Activated CD4-positive, alpha-beta T cell treated with anti-CD3 and anti-CD28 coated beads, Interleukin-2, amount 10 ng/mL, durations not matched to agents 24 days and 14 days (primary cell): ENCODE data around the gene NELFB. TPM values are rescaled to one million over a fixed set of nuclear protein-coding genes. Genes with fewer than 3 reads are reported as not detected.

Experiments used
- DNase-seq: peaks from one replicate; pipeline ENCODE4 v3.0.0; 2022
- H3K27ac Mint-ChIP-seq: one replicate; pipeline ENCODE4 v1.8.0; 2022; ENCODE audit warnings: mild to moderate bottlenecking, mixed read lengths
- H3K27me3 Mint-ChIP-seq: one replicate; pipeline ENCODE4 v1.8.0; 2022; ENCODE audit warnings: mixed read lengths
- H3K36me3 Mint-ChIP-seq: one replicate; pipeline ENCODE4 v1.8.0; 2022; ENCODE audit warnings: low read depth, mild to moderate bottlenecking, mixed read lengths
- H3K4me1 Mint-ChIP-seq: one replicate; pipeline ENCODE4 v1.8.0; 2021; ENCODE audit warnings: mixed read lengths
- H3K4me3 Mint-ChIP-seq: one replicate; pipeline ENCODE4 v1.8.0; 2022; ENCODE audit warnings: mild to moderate bottlenecking, moderate library complexity, mixed read lengths
- H3K9me3 Mint-ChIP-seq: one replicate; pipeline ENCODE4 v1.8.0; 2021; ENCODE audit warnings: mixed read lengths
- intact Hi-C: fragments of 100-400 bp; cut with micrococcal nuclease; formaldehyde crosslinking; loops from one replicate; pipeline ENCODE4 v1.15.1; 2023
- total RNA-seq: library from RNA; stranded (reverse); gene quantifications from 2 replicates; pipeline ENCODE4 v1.2.3, GENCODE V29; 2022

The NELFB gene
- total RNA-seq, 1 donor from 2014 or later: 75.3 TPM

- H3K9me3 Mint-ChIP-seq: no peaks in the 10 kb centered on the region
- no peak overlapping the region for H3K4me3 Mint-ChIP-seq
- H3K27me3 Mint-ChIP-seq: peaks cover 2% of the 10 kb centered on the region
- peak; percentile 73 for DNase-seq
- H3K36me3 Mint-ChIP-seq: peaks cover 28% of the 10 kb centered on the region
- intact Hi-C loops: loop anchor here (5.0 kb wide), 1 partner anchor 42 kb away; the partner anchor contains the start of gene TPRN
- peaks cover 15% of the 10 kb centered on the region for H3K4me1 Mint-ChIP-seq
- H3K27ac Mint-ChIP-seq: peak overlapping the region; percentile 11
Observed at GRCh38 chr9:137243626-137244485, 11.3 kb upstream of the NELFB start.

- intact Hi-C loops: loop anchor here (5.0 kb wide), 1 partner anchor 42 kb away; the partner anchor contains the start of gene TPRN
- H3K27ac Mint-ChIP-seq: no peak overlapping the region
- DNase-seq: peak; percentile 69
- H3K4me3 Mint-ChIP-seq: no peak overlapping the region
- H3K9me3 Mint-ChIP-seq: no peaks in the 10 kb centered on the region
- H3K4me1 Mint-ChIP-seq: peaks cover 12% of the 10 kb centered on the region
- H3K36me3 Mint-ChIP-seq: peaks cover 26% of the 10 kb centered on the region
- peaks cover 2% of the 10 kb centered on the region for H3K27me3 Mint-ChIP-seq
Observed at GRCh38 chr9:137244486-137245449, 10.4 kb upstream of the NELFB start.

GRCh38 chr9:137245450-137246421 is 9.4 kb upstream of the NELFB start:
- DNase-seq: peak; percentile 64
- Mint-ChIP-seq H3K4me1 (peaks cover 12% of the 10 kb centered on the region), H3K4me3 (no peak overlapping the region), H3K36me3 (peaks cover 26% of the 10 kb centered on the region), H3K27ac (no peak overlapping the region), H3K9me3 (no peaks in the 10 kb centered on the region), H3K27me3 (peaks cover 2% of the 10 kb centered on the region)
- intact Hi-C loops: no loop called here

- Mint-ChIP-seq H3K4me1 (peaks cover 9% of the 10 kb centered on the region), H3K27ac (no peak overlapping the region), H3K36me3 (peaks cover 15% of the 10 kb centered on the region), H3K4me3 (no peak overlapping the region), H3K27me3 (no peaks in the 10 kb centered on the region), H3K9me3 (no peaks in the 10 kb centered on the region)
- intact Hi-C loops: no loop called here
- DNase-seq: peak; percentile 61
Observed at GRCh38 chr9:137247135-137247915, 7.8 kb upstream of the NELFB start.

GRCh38 chr9:137247916-137248175 is 7.3 kb upstream of the NELFB start:
- H3K27me3 Mint-ChIP-seq: no peaks in the 10 kb centered on the region
- no peak for DNase-seq
- H3K4me3 Mint-ChIP-seq: no peak overlapping the region
- no peaks in the 10 kb centered on the region for H3K9me3 Mint-ChIP-seq
- peaks cover 4% of the 10 kb centered on the region for H3K4me1 Mint-ChIP-seq
- H3K27ac Mint-ChIP-seq: no peak overlapping the region
- intact Hi-C loops: no loop called here
- peaks cover 10% of the 10 kb centered on the region for H3K36me3 Mint-ChIP-seq

- Mint-ChIP-seq H3K4me1 (peaks cover 5% of the 10 kb centered on the region), H3K27ac (no peak overlapping the region), H3K9me3 (no peaks in the 10 kb centered on the region), H3K36me3 (peaks cover 3% of the 10 kb centered on the region), H3K4me3 (no peak overlapping the region), H3K27me3 (peaks cover 1% of the 10 kb centered on the region)
- no peak for DNase-seq
- intact Hi-C loops: no loop called here
Observed at GRCh38 chr9:137250329-137251193, 4.6 kb upstream of the NELFB start.

GRCh38 chr9:137251194-137251461 is 4.0 kb upstream of the NELFB start, which contains the start of gene STPG3:
Gene STPG3 (plus strand): TSS chr9:137251286. CDS start chr9:137251287, 1 bp downstream.
- Mint-ChIP-seq H3K4me3 (no peak within 1 kb of the TSS), H3K4me1 (peaks cover 6% of the 10 kb centered on the region), H3K36me3 (peaks cover 3% of the 10 kb centered on the region), H3K27ac (no peak within 1 kb of the TSS), H3K9me3 (no peaks in the 10 kb centered on the region), H3K27me3 (peaks cover 1% of the 10 kb centered on the region)
- intact Hi-C loops: no loop called here
- no peak for DNase-seq

- no peak for DNase-seq
- H3K9me3 Mint-ChIP-seq: no peaks in the 10 kb centered on the region
- peaks cover 10% of the 10 kb centered on the region for H3K4me1 Mint-ChIP-seq
- H3K27me3 Mint-ChIP-seq: peaks cover 1% of the 10 kb centered on the region
- intact Hi-C loops: no loop called here
- no peak overlapping the region for H3K4me3 Mint-ChIP-seq
- H3K27ac Mint-ChIP-seq: no peak overlapping the region
- peaks cover 3% of the 10 kb centered on the region for H3K36me3 Mint-ChIP-seq
Observed at GRCh38 chr9:137251490-137252268, 3.4 kb upstream of the NELFB start.

- Mint-ChIP-seq H3K27me3 (peaks cover 1% of the 10 kb centered on the region), H3K27ac (no peak overlapping the region), H3K4me3 (no peak overlapping the region)
Observed at GRCh38 chr9:137252555-137253506, 2.3 kb upstream of the NELFB start.

GRCh38 chr9:137253717-137254623 is 1.2 kb upstream of the NELFB start:
- intact Hi-C loops: no loop called here
- Mint-ChIP-seq H3K9me3 (no peaks in the 10 kb centered on the region), H3K27ac (peak overlapping the region; percentile 83), H3K27me3 (peaks cover 1% of the 10 kb centered on the region), H3K36me3 (peaks cover 9% of the 10 kb centered on the region), H3K4me3 (peak overlapping the region; percentile 90), H3K4me1 (peaks cover 13% of the 10 kb centered on the region)
- peak; percentile 64 for DNase-seq

More at GRCh38 chr9:137252555-137253506, 2.3 kb upstream of the NELFB start:
- H3K9me3 Mint-ChIP-seq: no peaks in the 10 kb centered on the region
- no peak for DNase-seq
- intact Hi-C loops: no loop called here
- H3K4me1 Mint-ChIP-seq: peaks cover 13% of the 10 kb centered on the region
- peaks cover 5% of the 10 kb centered on the region for H3K36me3 Mint-ChIP-seq
